Astrocyte (in vitro differentiated cells and primary cell): ENCODE measurements around the gene SMIM45.

ENCODE experiments used
- DNase-seq: peaks from one replicate; pipeline ENCODE4 v3.0.0-alpha.2; 2010; ENCODE audit warnings: low read depth
- FAIRE-seq: peaks from 2 replicates; lab custom pipeline; 2011; peaks lifted over from hg19 to GRCh38; lab: Jason Lieb, UNC
- H2AFZ ChIP-seq: 2 replicates; pipeline ENCODE4 v1.6.0; 2012; ENCODE audit warnings: low read depth, low read length, inconsistent platforms
- H3K27ac ChIP-seq: 2 replicates; pipeline ENCODE4 v1.5.1; 2011; ENCODE audit warnings: low read depth, low read length, inconsistent platforms
- H3K27me3 ChIP-seq: 2 replicates; pipeline ENCODE4 v1.6.0; 2011; ENCODE audit warnings: low read length, inconsistent platforms; ENCODE audit not compliant: insufficient read depth
- H3K36me3 ChIP-seq: 2 replicates; pipeline ENCODE4 v1.5.1; 2011; ENCODE audit warnings: low read length, inconsistent platforms; ENCODE audit not compliant: insufficient read depth
- H3K4me1 ChIP-seq: 2 replicates; pipeline ENCODE4 v1.5.1; 2011; ENCODE audit warnings: low read length, inconsistent platforms; ENCODE audit not compliant: insufficient read depth
- H3K4me2 ChIP-seq: 2 replicates; pipeline ENCODE4 v1.6.0; 2012; ENCODE audit warnings: low read length, inconsistent platforms
- H3K4me3 ChIP-seq: 2 replicates; pipeline ENCODE4 v1.5.1; 2011; ENCODE audit warnings: low read depth, mild to moderate bottlenecking, low read length, inconsistent platforms; ENCODE audit not compliant: insufficient read depth
- H3K79me2 ChIP-seq: 2 replicates; pipeline ENCODE4 v1.6.0; 2012; ENCODE audit warnings: mild to moderate bottlenecking, low read length, inconsistent platforms; ENCODE audit not compliant: insufficient read depth
- H3K9ac ChIP-seq: 2 replicates; pipeline ENCODE4 v1.6.0; 2012; ENCODE audit warnings: mild to moderate bottlenecking, low read length, inconsistent platforms
- H3K9me3 ChIP-seq: 2 replicates; pipeline ENCODE4 v1.5.1; 2012; ENCODE audit warnings: low read depth, mild to moderate bottlenecking, low read length, inconsistent platforms; ENCODE audit not compliant: insufficient read depth
- H4K20me1 ChIP-seq: 2 replicates; pipeline ENCODE4 v1.6.0; 2012; ENCODE audit warnings: low read length, inconsistent platforms; ENCODE audit not compliant: insufficient read depth
- H3K27ac Mint-ChIP-seq: one replicate; pipeline ENCODE4 v1.8.0; 2021; ENCODE audit warnings: mild to moderate bottlenecking, mixed read lengths; ENCODE audit not compliant: unreplicated experiment
- H3K27me3 Mint-ChIP-seq: one replicate; pipeline ENCODE4 v1.8.0; 2021; ENCODE audit warnings: low read depth, mixed read lengths; ENCODE audit not compliant: unreplicated experiment
- H3K36me3 Mint-ChIP-seq: one replicate; pipeline ENCODE4 v1.8.0; 2021; ENCODE audit warnings: low read depth, mixed read lengths; ENCODE audit not compliant: unreplicated experiment
- H3K4me1 Mint-ChIP-seq: one replicate; pipeline ENCODE4 v1.8.0; 2021; ENCODE audit warnings: low read depth, mixed read lengths; ENCODE audit not compliant: unreplicated experiment
- H3K4me3 Mint-ChIP-seq: one replicate; pipeline ENCODE4 v1.8.0; 2021; ENCODE audit warnings: mild to moderate bottlenecking, moderate library complexity, mixed read lengths; ENCODE audit not compliant: unreplicated experiment
- H3K9me3 Mint-ChIP-seq: one replicate; pipeline ENCODE4 v1.8.0; 2021; ENCODE audit warnings: mild to moderate bottlenecking, mixed read lengths; ENCODE audit not compliant: unreplicated experiment
- CTCF ChIP-seq: IDR thresholded peaks from 2 replicates; pipeline ENCODE4 v1.5.1; 2011; ENCODE audit warnings: low read depth, mild to moderate bottlenecking, inconsistent platforms, low read length, moderate library complexity; ENCODE audit not compliant: insufficient read depth
- EZH2 ChIP-seq: IDR thresholded peaks from 2 replicates; pipeline ENCODE4 v1.6.1; 2012; ENCODE audit warnings: mild to moderate bottlenecking, low read length, inconsistent platforms; ENCODE audit not compliant: insufficient read depth

SMIM45 gene

GRCh38 chr22:41928593-41929417 lies 23.1 kb upstream of the SMIM45 start:
- DNase-seq, result no peak

GRCh38 chr22:41929418-41929810 lies 22.5 kb upstream of the SMIM45 start:
- H3K9ac ChIP-seq, result no peak overlapping the region
- peaks cover 10% of the 10 kb centered on the region for H3K27me3 ChIP-seq
- H3K4me3 ChIP-seq, result no peak overlapping the region
- no peak for TF ChIP-seq EZH2
- no peak for TF ChIP-seq CTCF
- no peaks in the 10 kb centered on the region for H3K36me3 ChIP-seq
- no peaks in the 10 kb centered on the region for H3K36me3 Mint-ChIP-seq
- H4K20me1 ChIP-seq, result no peaks in the 10 kb centered on the region
- H3K27ac Mint-ChIP-seq, result no peak overlapping the region
- H3K27ac ChIP-seq, result no peak overlapping the region
- DNase-seq (no peak), FAIRE-seq (no peak)
- H2AFZ ChIP-seq, result no peak overlapping the region
- H3K4me1 ChIP-seq, result no peaks in the 10 kb centered on the region
- no peak overlapping the region for H3K4me3 Mint-ChIP-seq
- H3K9me3 Mint-ChIP-seq, result no peaks in the 10 kb centered on the region
- peaks cover 29% of the 10 kb centered on the region for H3K27me3 Mint-ChIP-seq
- no peaks in the 10 kb centered on the region for H3K79me2 ChIP-seq
- H3K4me2 ChIP-seq, result no peak overlapping the region
- H3K9me3 ChIP-seq, result no peaks in the 10 kb centered on the region
- peaks cover 3% of the 10 kb centered on the region for H3K4me1 Mint-ChIP-seq

More at GRCh38 chr22:41928593-41929417, 23.1 kb upstream of the SMIM45 start:
- TF ChIP-seq EZH2 (no peak), CTCF (no peak)
- Mint-ChIP-seq H3K36me3 (no peaks in the 10 kb centered on the region), H3K4me3 (no peak overlapping the region), H3K27ac (no peak overlapping the region), H3K27me3 (peaks cover 29% of the 10 kb centered on the region), H3K4me1 (peaks cover 3% of the 10 kb centered on the region), H3K9me3 (no peaks in the 10 kb centered on the region)
- Histone ChIP-seq H3K9ac (no peak overlapping the region), H3K9me3 (no peaks in the 10 kb centered on the region), H4K20me1 (no peaks in the 10 kb centered on the region), H3K4me2 (no peak overlapping the region), H3K4me3 (no peak overlapping the region), H2AFZ (no peak overlapping the region), H3K79me2 (no peaks in the 10 kb centered on the region), H3K4me1 (no peaks in the 10 kb centered on the region), H3K27ac (no peak overlapping the region), H3K36me3 (no peaks in the 10 kb centered on the region), H3K27me3 (peaks cover 10% of the 10 kb centered on the region)
- no peak for FAIRE-seq

DNA sequence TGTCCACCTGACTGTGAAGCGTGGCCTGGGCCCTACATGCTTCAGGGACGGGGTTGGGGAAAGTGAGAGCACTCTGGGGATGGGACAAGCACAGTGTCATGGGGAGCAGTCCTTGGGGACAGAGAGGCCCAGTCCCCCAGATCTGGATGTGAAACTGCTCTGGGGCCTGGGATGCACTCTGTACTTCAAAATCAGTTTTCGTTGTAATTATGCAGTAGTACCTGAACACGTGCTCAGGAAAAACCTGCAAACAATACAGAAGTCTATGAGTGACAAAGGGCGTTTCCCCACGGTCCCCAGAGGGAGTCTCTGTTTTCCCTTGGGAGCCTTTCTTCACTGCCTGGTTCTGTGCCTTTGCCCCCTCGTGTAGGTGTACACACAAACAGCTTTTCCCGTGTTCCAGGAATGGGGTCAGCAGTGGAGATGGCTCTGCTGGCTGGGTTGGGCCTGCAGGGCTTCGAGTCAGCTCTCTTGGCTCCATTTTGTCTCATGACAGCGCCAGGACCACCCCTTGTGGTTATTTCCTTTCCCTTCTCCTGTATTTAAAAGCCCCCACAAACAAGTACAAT lies 20.2 kb upstream of the SMIM45 start:
- Histone ChIP-seq H3K4me3 (no peak overlapping the region), H3K9ac (no peak overlapping the region), H3K27me3 (no peaks in the 10 kb centered on the region), H3K4me1 (no peaks in the 10 kb centered on the region), H3K9me3 (no peaks in the 10 kb centered on the region), H3K4me2 (no peak overlapping the region), H3K36me3 (no peaks in the 10 kb centered on the region), H3K27ac (no peak overlapping the region), H3K79me2 (no peaks in the 10 kb centered on the region), H4K20me1 (no peaks in the 10 kb centered on the region), H2AFZ (no peak overlapping the region)
- no peak for TF ChIP-seq EZH2
- no peak for TF ChIP-seq CTCF
- no peak overlapping the region for H3K4me3 Mint-ChIP-seq
- FAIRE-seq (no peak), DNase-seq (no peak)
- H3K4me1 Mint-ChIP-seq, result peaks cover 3% of the 10 kb centered on the region
- H3K9me3 Mint-ChIP-seq, result no peaks in the 10 kb centered on the region
- no peak overlapping the region for H3K27ac Mint-ChIP-seq
- peaks cover 19% of the 10 kb centered on the region for H3K27me3 Mint-ChIP-seq
- H3K36me3 Mint-ChIP-seq, result no peaks in the 10 kb centered on the region
